ENCODE results near the gene PLPPR5. TPM values are rescaled to one million over a fixed set of nuclear protein-coding genes. Genes with fewer than 3 reads are reported as not detected.

Gene PLPPR5
- total and polyA plus RNA-seq, 7 donors, result 0.13 to 1.1 (median 0.55) TPM; not detected in 2

DNA sequence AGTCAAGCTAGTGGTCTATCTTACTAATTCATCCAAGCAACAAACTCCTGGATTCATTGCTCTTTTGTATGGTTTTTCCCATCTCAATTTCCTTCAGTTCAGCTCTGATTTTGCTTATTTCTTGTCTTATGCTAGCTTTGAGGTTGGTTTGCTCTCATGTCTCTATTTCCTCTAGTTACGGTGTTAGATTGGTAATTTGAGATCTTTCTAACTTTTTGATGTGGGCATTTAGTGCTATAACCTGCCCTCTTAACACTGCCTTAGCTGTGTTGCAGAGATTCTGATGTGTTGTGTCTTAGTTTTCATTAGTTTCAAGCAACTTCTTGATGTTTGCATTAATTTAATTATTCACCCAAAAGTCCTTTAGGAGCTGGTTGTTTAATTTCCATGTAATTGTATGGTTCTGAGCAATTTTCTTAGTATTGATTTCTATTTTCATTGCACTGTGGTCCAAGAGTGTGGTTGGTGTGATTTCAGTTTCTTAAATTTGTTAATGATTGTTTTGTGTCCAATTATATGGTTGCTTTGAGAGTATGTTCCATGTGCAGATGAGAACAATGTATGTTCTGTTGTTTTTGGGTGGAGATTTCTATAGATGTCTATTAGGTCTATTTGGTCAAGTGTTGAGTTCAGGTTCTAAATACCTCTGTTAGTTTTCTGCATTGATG is 154.6 kb downstream of the PLPPR5 start:
- TF ChIP-seq EP300 (IDR thresholded peaks at IDR 0.05) (no peak), POLR2AphosphoS5 (IDR thresholded peaks at IDR 0.05) (no peak), POLR2A (IDR thresholded peaks at IDR 0.05) (no peak)
- TF ChIP-seq, protein P1, sequence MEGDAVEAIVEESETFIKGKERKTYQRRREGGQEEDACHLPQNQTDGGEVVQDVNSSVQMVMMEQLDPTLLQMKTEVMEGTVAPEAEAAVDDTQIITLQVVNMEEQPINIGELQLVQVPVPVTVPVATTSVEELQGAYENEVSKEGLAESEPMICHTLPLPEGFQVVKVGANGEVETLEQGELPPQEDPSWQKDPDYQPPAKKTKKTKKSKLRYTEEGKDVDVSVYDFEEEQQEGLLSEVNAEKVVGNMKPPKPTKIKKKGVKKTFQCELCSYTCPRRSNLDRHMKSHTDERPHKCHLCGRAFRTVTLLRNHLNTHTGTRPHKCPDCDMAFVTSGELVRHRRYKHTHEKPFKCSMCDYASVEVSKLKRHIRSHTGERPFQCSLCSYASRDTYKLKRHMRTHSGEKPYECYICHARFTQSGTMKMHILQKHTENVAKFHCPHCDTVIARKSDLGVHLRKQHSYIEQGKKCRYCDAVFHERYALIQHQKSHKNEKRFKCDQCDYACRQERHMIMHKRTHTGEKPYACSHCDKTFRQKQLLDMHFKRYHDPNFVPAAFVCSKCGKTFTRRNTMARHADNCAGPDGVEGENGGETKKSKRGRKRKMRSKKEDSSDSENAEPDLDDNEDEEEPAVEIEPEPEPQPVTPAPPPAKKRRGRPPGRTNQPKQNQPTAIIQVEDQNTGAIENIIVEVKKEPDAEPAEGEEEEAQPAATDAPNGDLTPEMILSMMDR (IDR thresholded peaks at IDR 0.05), result no peak
- Histone ChIP-seq H3K4me1 (no peaks in the 10 kb centered on the region), H3K27ac (no peak overlapping the region), H3K9me3 (no peaks in the 10 kb centered on the region), H3K36me3 (no peaks in the 10 kb centered on the region), H3K4me3 (no peak overlapping the region), H3K27me3 (no peaks in the 10 kb centered on the region)
- WGBS, 2 donors, result 72 to 89% methylated on average over 1 of the region's 1 CpG
- DNase-seq, result no peak
- intact Hi-C loops (cut with DNase I), result no loop called here

- no peak for TF ChIP-seq POLR2A (IDR thresholded peaks at IDR 0.05)
- Histone ChIP-seq H3K27me3 (no peaks in the 10 kb centered on the region), H3K4me3 (no peak overlapping the region), H3K9me3 (no peaks in the 10 kb centered on the region), H3K4me1 (no peaks in the 10 kb centered on the region), H3K27ac (no peak overlapping the region), H3K36me3 (no peaks in the 10 kb centered on the region)
- 21 to 55% methylated on average over 2 of the region's 2 CpGs for WGBS, 2 donors
- DNase-seq, result no peak
- intact Hi-C loops (cut with DNase I), result no loop called here
Observed at GRCh38 chr1:98842241-98842640, 162.4 kb downstream of the PLPPR5 start.

Small RNA genes lying within 50 kb of the gene (small RNA-seq; reads per million reads assigned to genes)
- 0 reads per million in 3 donors for gene AL445433.1

Measured in sigmoid colon (tissue), 7 donors.